CD4-positive, alpha-beta memory T cell (primary cell): ENCODE data around the gene SPDYE18. TPM values are rescaled to one million over a fixed set of nuclear protein-coding genes. Genes with fewer than 3 reads are reported as not detected.
"Not testable (repeated sequence)": the region's sequence is repeated elsewhere in the genome, so short reads cannot be mapped to it uniquely, and the experiment has no call there.

Experiments
- CTCF ChIA-PET: fragments of 350-600 bp; sonication (Branson Sonifier 250); formaldehyde crosslinking; loops from one replicate; lab custom pipeline; 2021; ENCODE audit warnings: inconsistent platforms; ENCODE audit not compliant: partially characterized antibody; lab: Charles Lee
- POLR2A ChIA-PET: fragments of 350-600 bp; sonication (Branson Sonifier 250); formaldehyde crosslinking; loops from one replicate; lab custom pipeline; 2021; ENCODE audit not compliant: partially characterized antibody; lab: Charles Lee
- DNase-seq, 5 donors: peaks; one replicate each; pipeline versions ENCODE4 v3.0.0 to v3.0.0-alpha.2; 2020 to 2022; ENCODE audit warnings: mixed read lengths in 1 of 5
- H3K27ac ChIP-seq: one replicate; pipeline ENCODE4 v1.7.0; 2013; ENCODE audit warnings: low read depth, low read length
- H3K27me3 ChIP-seq: 2 replicates; pipeline ENCODE4 v1.7.0; 2013; ENCODE audit warnings: mild to moderate bottlenecking, low read length, moderate library complexity; ENCODE audit not compliant: insufficient read depth
- H3K36me3 ChIP-seq: 2 replicates; pipeline ENCODE4 v1.7.0; 2013; ENCODE audit warnings: mild to moderate bottlenecking, low read length, moderate library complexity; ENCODE audit not compliant: insufficient read depth
- H3K4me1 ChIP-seq: 2 replicates; pipeline ENCODE4 v1.7.0; 2013; ENCODE audit warnings: mild to moderate bottlenecking, low read length, moderate library complexity; ENCODE audit not compliant: insufficient read depth
- H3K4me3 ChIP-seq, 2 donors: one replicate each; pipeline ENCODE4 v1.7.0; 2013; ENCODE audit warnings: low read length in 2 of 2, mild to moderate bottlenecking in 1 of 2
- H3K9me3 ChIP-seq, 2 donors: one replicate each; pipeline ENCODE4 v1.7.0; 2013; ENCODE audit warnings: low read length in 2 of 2, control low read depth in 1 of 2; ENCODE audit not compliant: control insufficient read depth in 1 of 2
- H3K27ac Mint-ChIP-seq, 7 donors: one replicate each; pipeline ENCODE4 v1.8.0; 2020 to 2021; ENCODE audit warnings: mixed read lengths in 7 of 7, mild to moderate bottlenecking in 6 of 7, inconsistent platforms in 3 of 7, moderate library complexity in 3 of 7
- H3K27me3 Mint-ChIP-seq, 2 donors: one replicate each; pipeline ENCODE4 v1.8.0; 2020 to 2021; ENCODE audit warnings: mixed read lengths in 2 of 2
- H3K36me3 Mint-ChIP-seq, 2 donors: one replicate each; pipeline ENCODE4 v1.8.0; 2020 to 2021; ENCODE audit warnings: mixed read lengths in 2 of 2, inconsistent platforms in 1 of 2, mild to moderate bottlenecking in 1 of 2
- H3K4me1 Mint-ChIP-seq, 4 donors: one replicate each; pipeline ENCODE4 v1.8.0; 2020 to 2021; ENCODE audit warnings: mixed read lengths in 4 of 4, mild to moderate bottlenecking in 1 of 4
- H3K4me3 Mint-ChIP-seq, 8 donors: one replicate each; pipeline ENCODE4 v1.8.0; 2020 to 2021; ENCODE audit warnings: mixed read lengths in 8 of 8, mild to moderate bottlenecking in 7 of 8, moderate library complexity in 6 of 8, inconsistent platforms in 3 of 8
- H3K9me3 Mint-ChIP-seq, 8 donors: one replicate each; pipeline ENCODE4 v1.8.0; 2020 to 2021; ENCODE audit warnings: mixed read lengths in 8 of 8, mild to moderate bottlenecking in 5 of 8, inconsistent platforms in 3 of 8, moderate library complexity in 1 of 8
- intact Hi-C: fragments of 100-400 bp; cut with micrococcal nuclease; formaldehyde crosslinking; loops from one replicate; pipeline ENCODE4 v1.15.1; 2023
- polyA plus RNA-seq, 2 donors: library from polyadenylated mRNA; unstranded; fragments of 300-500 nt; fragmentation: Illumina TruSeq; gene quantifications; one replicate each; pipeline ENCODE4 v1.2.3, GENCODE V29; 2021
- total RNA-seq, 2 experiments: library from RNA; stranded (reverse); gene quantifications; one replicate each; pipeline ENCODE4 v1.2.3, GENCODE V29; 2021

Gene SPDYE18
- total and polyA plus RNA-seq, 4 experiments from 2014 or later = 1.5 to 2.8 TPM; not detected in 2

DNA sequence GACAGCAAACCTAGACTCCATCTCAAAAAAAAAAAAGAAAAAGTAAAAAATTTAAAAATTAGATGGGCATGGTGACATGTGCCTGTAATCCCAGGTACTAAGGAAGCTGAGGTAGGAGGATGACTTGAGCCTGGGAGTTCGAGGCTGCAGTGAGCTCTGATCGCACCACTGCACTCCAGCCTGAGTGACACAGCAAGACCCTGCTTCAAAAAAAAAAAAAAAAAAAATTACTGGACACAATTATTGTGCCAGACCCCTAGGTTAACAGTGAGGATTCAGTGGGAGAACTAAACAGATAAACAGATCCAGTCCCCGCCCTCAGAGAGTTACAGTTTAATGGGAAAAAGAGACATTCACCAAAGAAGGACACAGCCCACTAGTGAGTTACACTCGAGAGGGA is 1.4 kb upstream of the SPDYE18 start:
- intact Hi-C loops, H3K9me3 ChIP-seq, H3K27ac Mint-ChIP-seq, CTCF ChIA-PET, H3K4me1 Mint-ChIP-seq, H3K4me3 Mint-ChIP-seq, H3K9me3 Mint-ChIP-seq, H3K4me1 ChIP-seq, H3K36me3 Mint-ChIP-seq, POLR2A ChIA-PET, H3K27me3 ChIP-seq, H3K27me3 Mint-ChIP-seq, H3K36me3 ChIP-seq, H3K4me3 ChIP-seq, H3K27ac ChIP-seq, DNase-seq: not testable (repeated sequence)

GRCh38 chr7:77032261-77032660 is 30.1 kb downstream of the SPDYE18 start, which contains the start of gene SPDYE17:
Gene SPDYE17, minus strand, starts transcription at chr7:77032361. Its CDS starts 1,791 bp downstream, at chr7:77030570.
- H3K27ac Mint-ChIP-seq, H3K36me3 Mint-ChIP-seq, H3K36me3 ChIP-seq, H3K4me1 Mint-ChIP-seq, H3K4me3 Mint-ChIP-seq, H3K27ac ChIP-seq, H3K4me3 ChIP-seq, H3K9me3 ChIP-seq, DNase-seq, H3K9me3 Mint-ChIP-seq, H3K4me1 ChIP-seq, intact Hi-C loops, H3K27me3 Mint-ChIP-seq, CTCF ChIA-PET, H3K27me3 ChIP-seq, POLR2A ChIA-PET: not testable (repeated sequence)

- H3K27me3 Mint-ChIP-seq, POLR2A ChIA-PET, H3K9me3 Mint-ChIP-seq, H3K27ac Mint-ChIP-seq, H3K4me1 Mint-ChIP-seq, H3K9me3 ChIP-seq, H3K36me3 ChIP-seq, H3K4me1 ChIP-seq, DNase-seq, H3K27me3 ChIP-seq, H3K36me3 Mint-ChIP-seq, H3K4me3 Mint-ChIP-seq, intact Hi-C loops, H3K27ac ChIP-seq, CTCF ChIA-PET, H3K4me3 ChIP-seq: not testable (repeated sequence)
Observed at GRCh38 chr7:77026349-77026748, 36.0 kb downstream of the SPDYE18 start.

GRCh38 chr7:77010074-77010680 is 52.2 kb downstream of the SPDYE18 start:
- H3K4me1 Mint-ChIP-seq, H3K4me3 Mint-ChIP-seq, POLR2A ChIA-PET, H3K4me1 ChIP-seq, H3K9me3 Mint-ChIP-seq, H3K36me3 Mint-ChIP-seq, H3K27me3 ChIP-seq, CTCF ChIA-PET, H3K27ac ChIP-seq, H3K9me3 ChIP-seq, H3K4me3 ChIP-seq, H3K36me3 ChIP-seq, intact Hi-C loops, DNase-seq, H3K27me3 Mint-ChIP-seq, H3K27ac Mint-ChIP-seq: not testable (repeated sequence)

DNA sequence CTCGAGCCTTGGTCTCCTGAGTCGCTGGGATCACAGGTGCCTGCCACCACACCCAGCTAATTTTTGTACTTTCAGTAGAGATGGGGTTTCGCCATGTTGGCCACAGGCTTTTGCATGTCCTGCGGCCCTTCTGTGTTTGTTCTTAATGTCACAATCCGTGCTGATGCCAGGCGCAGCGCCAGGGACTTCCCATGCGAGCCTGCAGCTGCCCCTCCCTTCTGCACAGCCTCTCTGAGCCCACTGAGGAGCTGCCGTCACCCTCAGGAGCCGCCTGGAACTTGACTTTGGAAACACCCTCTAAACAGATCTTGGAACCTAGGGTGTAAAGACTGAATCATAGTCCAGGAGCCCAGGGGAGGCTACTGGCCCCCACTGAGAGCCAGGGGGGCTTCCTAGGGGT is 54.4 kb downstream of the SPDYE18 start:
- H3K4me3 ChIP-seq, H3K36me3 ChIP-seq, H3K9me3 Mint-ChIP-seq, H3K27me3 ChIP-seq, CTCF ChIA-PET, DNase-seq, H3K4me1 Mint-ChIP-seq, H3K4me1 ChIP-seq, H3K4me3 Mint-ChIP-seq, H3K27me3 Mint-ChIP-seq, H3K9me3 ChIP-seq, H3K27ac Mint-ChIP-seq, intact Hi-C loops, POLR2A ChIA-PET, H3K27ac ChIP-seq, H3K36me3 Mint-ChIP-seq: not testable (repeated sequence)

DNA sequence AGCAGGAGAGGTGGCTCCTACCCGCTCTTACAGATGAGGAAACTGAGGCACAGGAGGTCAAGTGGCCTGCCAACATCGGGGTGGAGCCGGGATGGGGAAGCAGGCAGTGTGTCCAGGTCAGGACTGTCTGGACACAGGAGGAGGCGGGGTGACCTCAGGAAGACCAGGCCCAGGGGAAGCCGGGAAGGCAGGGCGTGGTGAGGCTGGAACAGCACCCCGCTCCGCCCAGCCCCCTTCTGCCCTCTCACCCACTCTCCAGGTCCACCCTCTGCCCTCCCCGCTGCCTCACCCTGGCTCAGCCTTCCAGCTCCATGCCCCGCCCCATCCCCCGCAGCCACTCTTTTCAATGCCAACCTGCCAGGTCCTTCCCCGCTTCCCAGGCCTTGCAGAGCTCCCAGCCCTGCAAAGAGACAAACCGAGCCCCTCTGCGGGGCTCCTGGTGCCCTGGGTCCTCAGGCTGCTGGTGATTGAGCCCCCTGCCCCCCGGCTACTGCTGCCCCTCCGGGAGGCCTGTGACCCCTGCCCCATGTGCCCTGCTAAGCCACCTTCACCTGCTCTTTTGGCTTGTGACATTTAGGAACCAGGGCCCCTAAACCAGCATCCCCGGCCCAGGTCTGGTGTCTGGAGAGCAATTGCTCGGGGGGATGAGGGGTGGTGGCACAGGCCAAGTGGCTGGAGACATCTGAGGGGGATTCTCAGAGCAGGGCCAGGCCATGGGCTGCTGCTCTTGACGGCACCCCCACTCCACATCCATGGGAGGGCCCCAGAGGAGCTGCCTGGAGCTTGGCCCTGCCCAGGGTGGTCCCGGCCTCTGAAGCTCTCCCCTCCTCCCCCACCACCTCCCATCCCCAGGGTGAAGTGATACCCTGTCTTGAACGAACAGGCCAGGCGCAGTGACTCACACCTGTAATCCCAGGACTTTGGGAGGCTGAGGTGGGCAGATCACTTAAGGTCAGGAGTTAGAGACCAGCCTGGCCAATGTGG is 55.9 kb downstream of the SPDYE18 start:
- DNase-seq, H3K36me3 ChIP-seq, POLR2A ChIA-PET, H3K9me3 ChIP-seq, H3K27me3 ChIP-seq, H3K36me3 Mint-ChIP-seq, H3K4me1 Mint-ChIP-seq, H3K4me3 Mint-ChIP-seq, H3K4me1 ChIP-seq, H3K4me3 ChIP-seq, H3K9me3 Mint-ChIP-seq, H3K27ac ChIP-seq, H3K27ac Mint-ChIP-seq, CTCF ChIA-PET, intact Hi-C loops, H3K27me3 Mint-ChIP-seq: not testable (repeated sequence)

- H3K27ac ChIP-seq, H3K4me3 ChIP-seq, H3K27ac Mint-ChIP-seq, H3K27me3 ChIP-seq, H3K4me3 Mint-ChIP-seq, H3K4me1 ChIP-seq, intact Hi-C loops, CTCF ChIA-PET, H3K36me3 ChIP-seq, H3K9me3 ChIP-seq, H3K27me3 Mint-ChIP-seq, H3K36me3 Mint-ChIP-seq, POLR2A ChIA-PET, H3K4me1 Mint-ChIP-seq, DNase-seq, H3K9me3 Mint-ChIP-seq: not testable (repeated sequence)
Observed at GRCh38 chr7:77005461-77006057, 56.8 kb downstream of the SPDYE18 start.
